Osteocyte (in vitro differentiated cells): ENCODE data around the gene SMNDC1. TPM values are rescaled to one million over a fixed set of nuclear protein-coding genes. Genes with fewer than 3 reads are reported as not detected.
A peak's percentile ranks its signal among the peaks of the same experiment; 100 is the strongest.
"Not testable (repeated sequence)": the region's sequence is repeated elsewhere in the genome, so short reads cannot be mapped to it uniquely, and the experiment has no call there.

Source experiments
- DNase-seq: peaks from one replicate; pipeline ENCODE4 v3.0.0; 2021; ENCODE audit warnings: mixed read lengths; ENCODE audit not compliant: unreplicated experiment; ENCODE audit errors: extremely low spot score
- H3K27ac Mint-ChIP-seq: one replicate; pipeline ENCODE4 v1.8.0; 2021; ENCODE audit warnings: mild to moderate bottlenecking, mixed read lengths; ENCODE audit not compliant: unreplicated experiment
- H3K27me3 Mint-ChIP-seq: one replicate; pipeline ENCODE4 v1.8.0; 2021; ENCODE audit warnings: mixed read lengths; ENCODE audit not compliant: unreplicated experiment
- H3K36me3 Mint-ChIP-seq: one replicate; pipeline ENCODE4 v1.8.0; 2021; ENCODE audit warnings: mixed read lengths; ENCODE audit not compliant: unreplicated experiment
- H3K4me1 Mint-ChIP-seq: one replicate; pipeline ENCODE4 v1.8.0; 2021; ENCODE audit warnings: mixed read lengths; ENCODE audit not compliant: unreplicated experiment
- H3K4me3 Mint-ChIP-seq: one replicate; pipeline ENCODE4 v1.8.0; 2021; ENCODE audit warnings: mild to moderate bottlenecking, moderate library complexity, mixed read lengths; ENCODE audit not compliant: unreplicated experiment
- H3K9me3 Mint-ChIP-seq: one replicate; pipeline ENCODE4 v1.8.0; 2021; ENCODE audit warnings: mixed read lengths; ENCODE audit not compliant: unreplicated experiment
- total RNA-seq: library from RNA; stranded (reverse); gene quantifications from 2 replicates; pipeline ENCODE4 v1.2.1, GENCODE V29; 2021
- TF ChIP-seq, protein P1 (sequence below): fragments of 200-600 bp; sonication (generic); IDR thresholded peaks from 2 replicates; pipeline ENCODE4 v1.5.0; 2021; ENCODE audit warnings: antibody characterized with exemption, mild to moderate bottlenecking, moderate library complexity

The SMNDC1 gene
- total RNA-seq, 1 donor from 2014 or later, result 31.7 TPM

DNA sequence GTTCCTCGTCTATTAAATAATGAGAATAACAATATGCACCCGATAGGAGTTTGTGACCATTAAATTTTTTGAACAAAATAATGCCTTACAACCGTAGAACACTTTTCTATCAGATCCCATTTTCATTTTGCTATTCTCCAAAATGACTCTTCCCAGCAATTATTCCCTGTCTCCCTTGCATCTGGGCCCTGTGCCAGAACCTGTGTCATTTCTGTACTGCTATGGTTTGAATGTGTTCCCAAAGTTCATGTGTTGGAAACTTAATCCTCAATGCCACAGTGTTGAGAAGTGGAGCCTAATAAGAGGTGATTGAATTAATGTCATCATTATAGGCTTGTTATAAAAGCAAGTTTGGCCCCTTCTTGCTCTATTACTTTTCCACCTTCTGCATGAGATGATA is 33.2 kb upstream of the SMNDC1 start:
- no peaks in the 10 kb centered on the region for H3K36me3 Mint-ChIP-seq
- TF ChIP-seq, protein P1, sequence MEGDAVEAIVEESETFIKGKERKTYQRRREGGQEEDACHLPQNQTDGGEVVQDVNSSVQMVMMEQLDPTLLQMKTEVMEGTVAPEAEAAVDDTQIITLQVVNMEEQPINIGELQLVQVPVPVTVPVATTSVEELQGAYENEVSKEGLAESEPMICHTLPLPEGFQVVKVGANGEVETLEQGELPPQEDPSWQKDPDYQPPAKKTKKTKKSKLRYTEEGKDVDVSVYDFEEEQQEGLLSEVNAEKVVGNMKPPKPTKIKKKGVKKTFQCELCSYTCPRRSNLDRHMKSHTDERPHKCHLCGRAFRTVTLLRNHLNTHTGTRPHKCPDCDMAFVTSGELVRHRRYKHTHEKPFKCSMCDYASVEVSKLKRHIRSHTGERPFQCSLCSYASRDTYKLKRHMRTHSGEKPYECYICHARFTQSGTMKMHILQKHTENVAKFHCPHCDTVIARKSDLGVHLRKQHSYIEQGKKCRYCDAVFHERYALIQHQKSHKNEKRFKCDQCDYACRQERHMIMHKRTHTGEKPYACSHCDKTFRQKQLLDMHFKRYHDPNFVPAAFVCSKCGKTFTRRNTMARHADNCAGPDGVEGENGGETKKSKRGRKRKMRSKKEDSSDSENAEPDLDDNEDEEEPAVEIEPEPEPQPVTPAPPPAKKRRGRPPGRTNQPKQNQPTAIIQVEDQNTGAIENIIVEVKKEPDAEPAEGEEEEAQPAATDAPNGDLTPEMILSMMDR, result no peak
- no peak for DNase-seq
- peaks cover 29% of the 10 kb centered on the region for H3K4me1 Mint-ChIP-seq
- H3K27me3 Mint-ChIP-seq, result peaks cover 8% of the 10 kb centered on the region
- no peak overlapping the region for H3K4me3 Mint-ChIP-seq
- no peaks in the 10 kb centered on the region for H3K9me3 Mint-ChIP-seq
- no peak overlapping the region for H3K27ac Mint-ChIP-seq

DNA sequence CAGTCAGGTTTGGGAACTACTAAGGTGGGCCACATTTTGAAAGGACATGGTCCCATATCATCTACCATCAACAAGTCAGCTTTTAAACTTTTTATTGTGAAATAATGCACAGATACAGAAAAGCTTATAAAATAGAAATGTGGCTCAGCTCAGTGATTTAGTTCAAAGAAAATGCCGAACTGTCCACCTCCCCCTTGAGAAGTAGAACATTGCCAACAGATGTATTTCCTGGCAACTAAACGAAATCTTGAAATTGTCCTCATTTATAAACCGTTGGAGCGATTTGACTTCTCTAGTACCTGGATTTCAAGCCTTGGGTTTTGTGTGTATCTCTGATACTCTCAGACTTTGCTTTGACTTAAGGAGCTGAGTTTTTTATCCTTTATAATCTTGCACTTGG is 32.7 kb upstream of the SMNDC1 start:
- Mint-ChIP-seq H3K9me3 (no peaks in the 10 kb centered on the region), H3K4me3 (no peak overlapping the region), H3K27me3 (peaks cover 3% of the 10 kb centered on the region), H3K4me1 (peaks cover 29% of the 10 kb centered on the region), H3K36me3 (no peaks in the 10 kb centered on the region), H3K27ac (no peak overlapping the region)
- DNase-seq, result no peak
- TF ChIP-seq, protein P1, result no peak

DNA sequence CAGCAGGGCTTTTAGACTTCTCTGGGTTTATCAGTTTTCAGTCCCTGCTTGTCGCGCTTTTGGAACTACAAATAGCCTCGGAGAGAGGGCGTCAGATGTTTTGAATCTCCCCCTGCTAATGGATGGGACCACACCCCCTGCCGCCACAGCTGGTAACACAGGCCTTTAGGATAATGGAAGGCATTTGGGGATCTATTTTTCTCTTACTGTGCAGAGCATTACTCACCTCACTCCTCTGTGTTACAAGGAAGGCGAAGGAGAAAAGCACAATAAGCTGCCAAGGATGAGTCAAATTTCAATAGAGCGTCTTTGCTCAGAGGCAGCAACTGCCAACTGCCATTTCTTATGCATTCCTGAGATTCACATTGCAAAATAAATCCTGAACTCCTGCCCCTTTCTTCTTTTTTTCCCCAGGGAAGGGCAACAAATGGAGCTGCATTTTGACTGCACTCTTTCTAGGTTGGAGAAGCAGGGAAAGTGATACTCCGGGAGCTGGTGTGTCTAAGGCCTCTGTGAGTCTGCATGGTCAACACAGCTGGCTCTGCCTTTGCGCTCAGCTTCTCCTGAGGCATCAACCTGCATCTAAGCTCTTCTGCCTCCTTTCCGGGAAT is 31.5 kb upstream of the SMNDC1 start:
- H3K4me1 Mint-ChIP-seq, result peaks cover 29% of the 10 kb centered on the region
- H3K27ac Mint-ChIP-seq, result peak overlapping the region; percentile 72
- H3K36me3 Mint-ChIP-seq, result no peaks in the 10 kb centered on the region
- TF ChIP-seq, protein P1, result peak; percentile 40
- H3K9me3 Mint-ChIP-seq, result no peaks in the 10 kb centered on the region
- peak overlapping the region; percentile 38 for H3K4me3 Mint-ChIP-seq
- DNase-seq, result no peak
- H3K27me3 Mint-ChIP-seq, result peaks cover 2% of the 10 kb centered on the region

GRCh38 chr10:110335314-110336064 is 30.8 kb upstream of the SMNDC1 start:
- no peaks in the 10 kb centered on the region for H3K36me3 Mint-ChIP-seq
- TF ChIP-seq, protein P1, result no peak
- H3K27me3 Mint-ChIP-seq, result no peaks in the 10 kb centered on the region
- peaks cover 29% of the 10 kb centered on the region for H3K4me1 Mint-ChIP-seq
- H3K27ac Mint-ChIP-seq, result peak overlapping the region; percentile 72
- peak overlapping the region; percentile 38 for H3K4me3 Mint-ChIP-seq
- peaks cover 5% of the 10 kb centered on the region for H3K9me3 Mint-ChIP-seq
- DNase-seq, result no peak

DNA sequence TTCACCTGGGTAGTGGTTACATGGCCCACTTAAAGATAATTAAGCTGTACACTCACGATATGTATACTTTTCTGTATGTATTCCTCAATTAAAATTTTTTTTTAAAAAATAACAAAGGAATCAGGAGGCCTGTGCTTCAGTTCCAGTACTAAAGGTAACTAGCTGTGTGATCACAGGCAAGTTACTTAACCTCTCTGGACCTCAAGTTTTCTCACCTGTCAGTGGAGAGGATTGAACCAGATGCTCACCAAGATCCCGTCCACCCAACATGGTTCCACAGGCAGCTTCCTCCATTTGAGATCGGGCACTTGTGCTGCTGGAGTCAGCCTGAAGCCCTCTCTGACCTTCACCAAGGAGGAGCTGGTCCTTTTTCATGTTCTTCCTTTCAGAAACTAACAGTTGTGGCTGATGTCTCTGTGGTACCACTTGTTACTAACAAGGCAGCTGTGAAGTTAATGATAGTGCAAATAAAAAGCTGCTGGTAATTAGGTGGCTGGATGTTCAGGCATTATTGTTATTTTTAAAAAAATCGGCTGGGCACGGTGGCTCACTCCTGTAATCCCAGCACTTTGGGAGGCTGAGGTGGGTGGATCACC is 29.4 kb upstream of the SMNDC1 start:
- no peak for DNase-seq
- H3K4me3 Mint-ChIP-seq, result no peak overlapping the region
- no peak overlapping the region for H3K27ac Mint-ChIP-seq
- peaks cover 15% of the 10 kb centered on the region for H3K9me3 Mint-ChIP-seq
- peaks cover 4% of the 10 kb centered on the region for H3K36me3 Mint-ChIP-seq
- no peaks in the 10 kb centered on the region for H3K27me3 Mint-ChIP-seq
- TF ChIP-seq, protein P1, result no peak
- peaks cover 29% of the 10 kb centered on the region for H3K4me1 Mint-ChIP-seq

DNA sequence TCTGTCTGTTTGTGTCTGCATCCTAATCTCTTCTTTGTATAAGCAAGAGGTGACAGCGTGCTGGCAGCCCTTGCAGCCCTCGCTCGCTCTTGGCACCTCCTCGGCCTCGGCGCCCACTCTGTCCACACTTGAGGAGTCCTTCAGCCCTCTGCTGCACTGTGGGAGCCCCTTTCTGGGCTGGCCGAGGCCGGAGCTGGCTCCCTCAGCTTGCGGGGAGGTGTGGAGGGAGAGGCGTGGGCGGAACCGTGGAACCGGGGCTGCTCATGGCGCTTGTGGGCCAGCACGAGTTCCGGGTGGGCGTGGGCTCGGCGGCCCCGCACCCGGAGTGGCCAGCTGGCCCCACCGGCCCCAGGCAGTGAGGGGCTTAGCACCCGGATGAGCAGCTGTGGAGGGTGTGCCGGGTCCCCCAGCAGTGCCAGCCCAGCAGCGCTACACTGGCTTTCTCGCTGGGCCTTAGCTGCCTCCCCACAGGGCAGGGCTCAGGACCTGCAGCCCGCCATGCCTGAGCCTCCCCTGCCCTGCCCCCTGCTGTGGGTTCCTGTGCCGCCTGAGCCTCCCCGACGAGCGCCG is 26.6 kb upstream of the SMNDC1 start:
- not testable (repeated sequence) for H3K27ac Mint-ChIP-seq, DNase-seq, H3K27me3 Mint-ChIP-seq, H3K36me3 Mint-ChIP-seq, H3K4me3 Mint-ChIP-seq
- peaks cover 23% of the 10 kb centered on the region for H3K4me1 Mint-ChIP-seq
- peaks cover 15% of the 10 kb centered on the region for H3K9me3 Mint-ChIP-seq
